HG03457 (cell line): ENCODE measurements around the gene ARNT2.

Experiments
- ATAC-seq: cut with Tn5 transposase; IDR thresholded peaks from one replicate; pipeline ENCODE4 v1.9.1; 2021; ENCODE audit warnings: moderate number of reproducible peaks; ENCODE audit not compliant: unreplicated experiment

ARNT2 gene

GRCh38 chr15:80569656-80570055 lies 165.5 kb downstream of the ARNT2 start:
- ATAC-seq = no peak

GRCh38 chr15:80570553-80570952 lies 166.4 kb downstream of the ARNT2 start:
- ATAC-seq = no peak

- ATAC-seq = no peak
Observed at GRCh38 chr15:80572337-80572736, 168.2 kb downstream of the ARNT2 start.

- no peak for ATAC-seq
Observed at GRCh38 chr15:80573606-80574005, 169.4 kb downstream of the ARNT2 start.

GRCh38 chr15:80574590-80574989 lies 170.4 kb downstream of the ARNT2 start:
- ATAC-seq = no peak

- no peak for ATAC-seq
Observed at GRCh38 chr15:80576519-80577090, 172.4 kb downstream of the ARNT2 start.

GRCh38 chr15:80577552-80578205 lies 173.5 kb downstream of the ARNT2 start:
- no peak for ATAC-seq

GRCh38 chr15:80578206-80578595 lies 174.0 kb downstream of the ARNT2 start:
- ATAC-seq = no peak

GRCh38 chr15:80578871-80579270 lies 174.7 kb downstream of the ARNT2 start:
- ATAC-seq = no peak

- ATAC-seq = no peak
Observed at GRCh38 chr15:80579611-80580010, 175.4 kb downstream of the ARNT2 start.

- no peak for ATAC-seq
Observed at GRCh38 chr15:80580106-80580505, 175.9 kb downstream of the ARNT2 start.

- ATAC-seq = no peak
Observed at GRCh38 chr15:80580536-80581260, 176.5 kb downstream of the ARNT2 start.

- ATAC-seq = no peak
Observed at GRCh38 chr15:80581976-80582375, 177.8 kb downstream of the ARNT2 start.

- no peak for ATAC-seq
Observed at GRCh38 chr15:80582816-80583423, 178.7 kb downstream of the ARNT2 start.

GRCh38 chr15:80584561-80584964 lies 180.4 kb downstream of the ARNT2 start:
- no peak for ATAC-seq

- ATAC-seq = no peak
Observed at GRCh38 chr15:80584973-80585525, 180.9 kb downstream of the ARNT2 start.

GRCh38 chr15:80585544-80586018 lies 181.4 kb downstream of the ARNT2 start:
- no peak for ATAC-seq

- ATAC-seq = no peak
Observed at GRCh38 chr15:80586161-80586560, 182.0 kb downstream of the ARNT2 start.

- ATAC-seq = no peak
Observed at GRCh38 chr15:80587007-80587406, 182.8 kb downstream of the ARNT2 start.

- no peak for ATAC-seq
Observed at GRCh38 chr15:80587816-80588456, 183.8 kb downstream of the ARNT2 start.

GRCh38 chr15:80588801-80589200 lies 184.6 kb downstream of the ARNT2 start:
- ATAC-seq = no peak
